SK-N-SH treated with all-trans-retinoic acid at 6 μM for 48 hours (cell line): ENCODE data around the gene KLHL34.

ENCODE experiments used
- ATAC-seq: fragments of 200-7000 bp; cut with Tn5 transposase; 3 replicates; pipeline ENCODE4 v1.9.1; 2020; ENCODE audit warnings: mild to moderate bottlenecking, moderate library complexity
- ARNTL ChIP-seq: fragments of 450-650 bp; formaldehyde crosslinking; IDR thresholded peaks from 2 replicates; pipeline ENCODE4 v1.5.0; 2020; ENCODE audit warnings: low read depth, mild to moderate bottlenecking, moderate library complexity, borderline replicate concordance
- BACH2 ChIP-seq: fragments of 250-450 bp; sonication (Bioruptor Pico); IDR thresholded peaks from 2 replicates; pipeline ENCODE4 v1.9.0; 2021; ENCODE audit warnings: mild to moderate bottlenecking, borderline replicate concordance
- CSDC2 ChIP-seq: fragments of 250-450 bp; sonication (Bioruptor Pico); IDR thresholded peaks from 2 replicates; pipeline ENCODE4 v1.5.0; 2020; ENCODE audit warnings: mild to moderate bottlenecking, moderate library complexity
- CSRNP3 ChIP-seq: fragments of 250-450 bp; sonication (Bioruptor Pico); IDR thresholded peaks from 2 replicates; pipeline ENCODE4 v1.5.1; 2021; ENCODE audit warnings: mild to moderate bottlenecking, moderate library complexity
- ESRRG ChIP-seq: fragments of 250-450 bp; sonication (Bioruptor Pico); IDR thresholded peaks from 2 replicates; pipeline ENCODE4 v1.6.1; 2021; ENCODE audit warnings: mild to moderate bottlenecking
- GLIS3 ChIP-seq: fragments of 250-450 bp; sonication (Bioruptor Pico); IDR thresholded peaks from 2 replicates; pipeline ENCODE4 v1.5.0; 2020; ENCODE audit warnings: mild to moderate bottlenecking, moderate library complexity
- ISL1 ChIP-seq: fragments of 250-450 bp; sonication (Bioruptor Pico); IDR thresholded peaks from 2 replicates; pipeline ENCODE4 v2.1.2; 2022; ENCODE audit warnings: mild to moderate bottlenecking, moderate library complexity
- OSR1 ChIP-seq: fragments of 250-450 bp; sonication (Bioruptor Pico); IDR thresholded peaks from 2 replicates; pipeline ENCODE4 v1.8.0; 2022; ENCODE audit warnings: moderate library complexity, mild to moderate bottlenecking, inconsistent platforms
- PATZ1 ChIP-seq: fragments of 250-450 bp; sonication (Bioruptor Pico); IDR thresholded peaks from 2 replicates; pipeline ENCODE4 v1.8.0; 2020; ENCODE audit warnings: mild to moderate bottlenecking, moderate library complexity, borderline replicate concordance
- PPARA ChIP-seq: fragments of 250-450 bp; sonication (Bioruptor Pico); IDR thresholded peaks from 2 replicates; pipeline ENCODE4 v1.5.0; 2020; ENCODE audit warnings: mild to moderate bottlenecking, borderline replicate concordance
- RARB ChIP-seq: fragments of 250-450 bp; sonication (Bioruptor Pico); IDR thresholded peaks from 2 replicates; pipeline ENCODE4 v1.8.0; 2021; ENCODE audit warnings: mild to moderate bottlenecking, moderate library complexity
- TCF4 ChIP-seq: fragments of 250-450 bp; sonication (Bioruptor Pico); IDR thresholded peaks from 2 replicates; pipeline ENCODE4 v1.8.0; 2021; ENCODE audit warnings: mild to moderate bottlenecking, moderate library complexity, borderline replicate concordance
- TOX ChIP-seq: fragments of 250-450 bp; sonication (Bioruptor Pico); IDR thresholded peaks from 2 replicates; pipeline ENCODE4 v1.8.0; 2021; ENCODE audit warnings: mild to moderate bottlenecking, moderate library complexity, borderline replicate concordance
- ZC3H10 ChIP-seq: fragments of 250-450 bp; sonication (Bioruptor Pico); IDR thresholded peaks from 2 replicates; pipeline ENCODE4 v1.5.1; 2021; ENCODE audit warnings: mild to moderate bottlenecking, moderate library complexity
- ZFP3 ChIP-seq: fragments of 250-450 bp; sonication (Bioruptor Pico); IDR thresholded peaks from 2 replicates; pipeline ENCODE4 v1.5.0; 2020; ENCODE audit warnings: mild to moderate bottlenecking, moderate library complexity
- ZFP30 ChIP-seq: fragments of 450-650 bp; formaldehyde crosslinking; IDR thresholded peaks from 2 replicates; pipeline ENCODE4 v1.5.0; 2022; ENCODE audit warnings: mild to moderate bottlenecking, moderate library complexity
- ZNF565 ChIP-seq: fragments of 450-650 bp; formaldehyde crosslinking; conservative IDR thresholded peaks from 2 replicates; pipeline ENCODE4 v1.5.0; 2020; ENCODE audit warnings: low read depth, mild to moderate bottlenecking, moderate library complexity
- ZNF70 ChIP-seq: fragments of 450-650 bp; formaldehyde crosslinking; IDR thresholded peaks from 2 replicates; pipeline ENCODE4 v1.5.0; 2020; ENCODE audit warnings: mild to moderate bottlenecking, moderate library complexity
- ZNF8 ChIP-seq: fragments of 450-650 bp; formaldehyde crosslinking; IDR thresholded peaks from 2 replicates; pipeline ENCODE4 v1.5.0; 2020; ENCODE audit warnings: mild to moderate bottlenecking, moderate library complexity
- TF ChIP-seq, protein P1 (sequence below): fragments of 250-450 bp; sonication (Bioruptor Pico); IDR thresholded peaks from 2 replicates; pipeline ENCODE4 v1.8.0; 2021; ENCODE audit warnings: low read depth, mild to moderate bottlenecking, moderate library complexity, borderline replicate concordance
- TF ChIP-seq, protein P2 (sequence below): fragments of 250-450 bp; sonication (Bioruptor Pico); IDR thresholded peaks from 2 replicates; pipeline ENCODE4 v1.5.1; 2020; ENCODE audit warnings: low read depth, mild to moderate bottlenecking, moderate library complexity

KLHL34 gene

GRCh38 chrX:21645431-21645830 is 12.7 kb downstream of the KLHL34 start:
- no peak for ATAC-seq
- TF ChIP-seq ESRRG (CRISPR knock-in tag) (no peak), ZC3H10 (CRISPR knock-in tag) (no peak), ZFP30 (CRISPR knock-in tag) (no peak), CSRNP3 (CRISPR knock-in tag) (no peak), RARB (no peak), PATZ1 (CRISPR knock-in tag) (no peak), TOX (CRISPR knock-in tag) (no peak), OSR1 (CRISPR knock-in tag) (no peak), CSDC2 (CRISPR knock-in tag) (no peak), ARNTL (CRISPR knock-in tag) (no peak), ISL1 (CRISPR knock-in tag) (no peak)
- TF ChIP-seq, protein P1, sequence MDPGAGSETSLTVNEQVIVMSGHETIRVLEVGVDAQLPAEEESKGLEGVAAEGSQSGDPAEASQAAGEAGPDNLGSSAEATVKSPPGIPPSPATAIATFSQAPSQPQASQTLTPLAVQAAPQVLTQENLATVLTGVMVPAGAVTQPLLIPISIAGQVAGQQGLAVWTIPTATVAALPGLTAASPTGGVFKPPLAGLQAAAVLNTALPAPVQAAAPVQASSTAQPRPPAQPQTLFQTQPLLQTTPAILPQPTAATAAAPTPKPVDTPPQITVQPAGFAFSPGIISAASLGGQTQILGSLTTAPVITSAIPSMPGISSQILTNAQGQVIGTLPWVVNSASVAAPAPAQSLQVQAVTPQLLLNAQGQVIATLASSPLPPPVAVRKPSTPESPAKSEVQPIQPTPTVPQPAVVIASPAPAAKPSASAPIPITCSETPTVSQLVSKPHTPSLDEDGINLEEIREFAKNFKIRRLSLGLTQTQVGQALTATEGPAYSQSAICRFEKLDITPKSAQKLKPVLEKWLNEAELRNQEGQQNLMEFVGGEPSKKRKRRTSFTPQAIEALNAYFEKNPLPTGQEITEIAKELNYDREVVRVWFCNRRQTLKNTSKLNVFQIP (CRISPR knock-in tag): no peak
- TF ChIP-seq, all 23 proteins: peak for 0

- TF ChIP-seq CSRNP3 (CRISPR knock-in tag): no peak
- TF ChIP-seq TCF4 (CRISPR knock-in tag): no peak
- no peak for TF ChIP-seq RARB
- no peak for TF ChIP-seq ARNTL (CRISPR knock-in tag)
- TF ChIP-seq BACH2: no peak
- no peak for TF ChIP-seq GLIS3 (CRISPR knock-in tag)
- TF ChIP-seq, protein P2, sequence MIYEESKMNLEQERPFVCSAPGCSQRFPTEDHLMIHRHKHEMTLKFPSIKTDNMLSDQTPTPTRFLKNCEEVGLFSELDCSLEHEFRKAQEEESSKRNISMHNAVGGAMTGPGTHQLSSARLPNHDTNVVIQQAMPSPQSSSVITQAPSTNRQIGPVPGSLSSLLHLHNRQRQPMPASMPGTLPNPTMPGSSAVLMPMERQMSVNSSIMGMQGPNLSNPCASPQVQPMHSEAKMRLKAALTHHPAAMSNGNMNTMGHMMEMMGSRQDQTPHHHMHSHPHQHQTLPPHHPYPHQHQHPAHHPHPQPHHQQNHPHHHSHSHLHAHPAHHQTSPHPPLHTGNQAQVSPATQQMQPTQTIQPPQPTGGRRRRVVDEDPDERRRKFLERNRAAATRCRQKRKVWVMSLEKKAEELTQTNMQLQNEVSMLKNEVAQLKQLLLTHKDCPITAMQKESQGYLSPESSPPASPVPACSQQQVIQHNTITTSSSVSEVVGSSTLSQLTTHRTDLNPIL (CRISPR knock-in tag): no peak
- no peak for TF ChIP-seq ZNF70 (CRISPR knock-in tag)
- no peak for TF ChIP-seq ZNF565 (CRISPR knock-in tag)
- TF ChIP-seq ZFP30 (CRISPR knock-in tag): no peak
- TF ChIP-seq, protein P1 (CRISPR knock-in tag): no peak
- no peak for TF ChIP-seq ZFP3 (CRISPR knock-in tag)
- no peak for TF ChIP-seq ZNF8 (CRISPR knock-in tag)
- ATAC-seq: no peak
Observed at GRCh38 chrX:21639775-21640174, 18.4 kb downstream of the KLHL34 start.

GRCh38 chrX:21638311-21638710 is 19.8 kb downstream of the KLHL34 start:
- TF ChIP-seq GLIS3 (CRISPR knock-in tag): no peak
- no peak for TF ChIP-seq ZNF70 (CRISPR knock-in tag)
- TF ChIP-seq PPARA (CRISPR knock-in tag): no peak
- TF ChIP-seq, protein P1 (CRISPR knock-in tag): no peak
- TF ChIP-seq, all 23 proteins: peak for 0
- no peak for ATAC-seq
